Stimulated activated naive B cell treated with anti-CD40 and anti-IgM and Interleukin-4, amounts not matched to agents 10 μg/mL and 1 μg/mL and 100 μg/mL, for 72 hours (primary cell): ENCODE data around the gene SENP7.
"Not testable (repeated sequence)": the region's sequence is repeated elsewhere in the genome, so short reads cannot be mapped to it uniquely, and the experiment has no call there.

Experiments used
- ATAC-seq, 2 donors: fragments of 150-1000 bp; cut with Tn5 transposase; replicated peaks; 2 replicates each; pipeline ENCODE4 v1.10.0; 2021; ENCODE audit warnings: moderate library complexity in 1 of 2
- DNase-seq: peaks from one replicate; pipeline ENCODE4 v3.0.0; 2021
- H3K27ac Mint-ChIP-seq: one replicate; pipeline ENCODE4 v1.8.0; 2022; ENCODE audit warnings: mild to moderate bottlenecking, mixed read lengths
- H3K27me3 Mint-ChIP-seq, 2 donors: one replicate each; pipeline ENCODE4 v1.8.0; 2022; ENCODE audit warnings: mixed read lengths in 2 of 2
- H3K36me3 Mint-ChIP-seq, 2 donors: one replicate each; pipeline ENCODE4 v1.8.0; 2022; ENCODE audit warnings: mixed read lengths in 2 of 2, mild to moderate bottlenecking in 1 of 2
- H3K4me1 Mint-ChIP-seq, 2 donors: one replicate each; pipeline ENCODE4 v1.8.0; 2022; ENCODE audit warnings: mixed read lengths in 2 of 2, mild to moderate bottlenecking in 1 of 2
- H3K4me3 Mint-ChIP-seq, 2 donors: one replicate each; pipeline ENCODE4 v1.8.0; 2022; ENCODE audit warnings: mild to moderate bottlenecking in 2 of 2, mixed read lengths in 2 of 2, moderate library complexity in 1 of 2
- H3K9me3 Mint-ChIP-seq, 2 donors: one replicate each; pipeline ENCODE4 v1.8.0; 2022; ENCODE audit warnings: mixed read lengths in 2 of 2, mild to moderate bottlenecking in 1 of 2

Gene SENP7

GRCh38 chr3:101512646-101513418 is at the start of gene SENP7:
Gene SENP7, minus strand, starts transcription at chr3:101513212. Its CDS starts 82 bp downstream, at chr3:101513130.
- Mint-ChIP-seq H3K4me1 (peaks cover 21% of the 10 kb centered on the region in 2 donors), H3K9me3 (no peaks in the 10 kb centered on the region), H3K27me3 (peaks cover 8% of the 10 kb centered on the region in 2 donors), H3K27ac (peak within 1 kb of the TSS; percentile 96), H3K4me3 (peak within 1 kb of the TSS; percentile 97 to 100), H3K36me3 (peaks cover 6 to 12% of the 10 kb centered on the region in 2 donors)
- DNase-seq (peak; percentile 71), ATAC-seq (peak; percentile 74 to 75)

- DNase-seq (peak; percentile 91), ATAC-seq (peak; percentile 99)
- Mint-ChIP-seq H3K27ac (peak within 1 kb of the TSS; percentile 98), H3K4me1 (peaks cover 16 to 34% of the 10 kb centered on the region in 2 donors), H3K9me3 (no peaks in the 10 kb centered on the region), H3K4me3 (peak within 1 kb of the TSS; percentile 95 to 96), H3K27me3 (peaks cover 0 to 6% of the 10 kb centered on the region in 2 donors), H3K36me3 (peaks cover 8 to 30% of the 10 kb centered on the region in 2 donors)
These were observed 48.8 kb upstream of the SENP7 start, which contains the start of gene TRMT10C for GRCh38 chr3:101561630-101562328. Gene TRMT10C, plus strand, starts transcription at chr3:101561868. Its CDS starts 2,914 bp downstream, at chr3:101564782.

GRCh38 chr3:101556064-101556463 is 43.1 kb upstream of the SENP7 start:
- Mint-ChIP-seq H3K4me1 (peaks cover 2 to 7% of the 10 kb centered on the region in 2 donors), H3K36me3 (no peaks in the 10 kb centered on the region), H3K9me3 (no peaks in the 10 kb centered on the region), H3K27ac (no peak overlapping the region), H3K27me3 (peaks cover 10 to 24% of the 10 kb centered on the region in 2 donors), H3K4me3 (no peak overlapping the region)
- ATAC-seq (no peak), DNase-seq (no peak)

GRCh38 chr3:101553381-101553780 is 40.4 kb upstream of the SENP7 start:
- not testable (repeated sequence) for H3K4me3 Mint-ChIP-seq, H3K9me3 Mint-ChIP-seq, H3K36me3 Mint-ChIP-seq, H3K4me1 Mint-ChIP-seq, ATAC-seq, DNase-seq, H3K27ac Mint-ChIP-seq
- H3K27me3 Mint-ChIP-seq = peaks cover 13 to 20% of the 10 kb centered on the region in 2 donors

GRCh38 chr3:101551359-101552081 is 38.5 kb upstream of the SENP7 start:
- DNase-seq, H3K9me3 Mint-ChIP-seq, ATAC-seq, H3K36me3 Mint-ChIP-seq, H3K4me1 Mint-ChIP-seq, H3K4me3 Mint-ChIP-seq, H3K27ac Mint-ChIP-seq: not testable (repeated sequence)
- peaks cover 13 to 16% of the 10 kb centered on the region in 2 donors for H3K27me3 Mint-ChIP-seq

- Mint-ChIP-seq H3K27ac (no peak overlapping the region), H3K36me3 (no peaks in the 10 kb centered on the region), H3K9me3 (no peaks in the 10 kb centered on the region), H3K4me1 (no peaks in the 10 kb centered on the region), H3K27me3 (peaks cover 7 to 9% of the 10 kb centered on the region in 2 donors), H3K4me3 (no peak overlapping the region)
- no peak for DNase-seq
- ATAC-seq = no peak
These were observed 36.5 kb upstream of the SENP7 start for GRCh38 chr3:101549473-101549872.

GRCh38 chr3:101548527-101549105 is 35.6 kb upstream of the SENP7 start:
- Mint-ChIP-seq H3K4me1 (no peaks in the 10 kb centered on the region), H3K36me3 (no peaks in the 10 kb centered on the region), H3K4me3 (no peak overlapping the region), H3K9me3 (no peaks in the 10 kb centered on the region), H3K27me3 (peaks cover 4 to 5% of the 10 kb centered on the region in 2 donors), H3K27ac (no peak overlapping the region)
- no peak for ATAC-seq
- no peak for DNase-seq

GRCh38 chr3:101544161-101544850 is 31.3 kb upstream of the SENP7 start:
- H3K9me3 Mint-ChIP-seq = no peaks in the 10 kb centered on the region
- H3K4me1 Mint-ChIP-seq = no peaks in the 10 kb centered on the region
- H3K27ac Mint-ChIP-seq = no peak overlapping the region
- DNase-seq = no peak
- peaks cover 5 to 22% of the 10 kb centered on the region in 2 donors for H3K27me3 Mint-ChIP-seq
- ATAC-seq = no peak
- no peaks in the 10 kb centered on the region for H3K36me3 Mint-ChIP-seq
- no peak overlapping the region for H3K4me3 Mint-ChIP-seq

GRCh38 chr3:101542957-101543356 is 29.9 kb upstream of the SENP7 start:
- DNase-seq (no peak), ATAC-seq (no peak)
- Mint-ChIP-seq H3K36me3 (no peaks in the 10 kb centered on the region), H3K27ac (no peak overlapping the region), H3K27me3 (peaks cover 5 to 19% of the 10 kb centered on the region in 2 donors), H3K4me3 (no peak overlapping the region), H3K4me1 (no peaks in the 10 kb centered on the region), H3K9me3 (no peaks in the 10 kb centered on the region)

- H3K9me3 Mint-ChIP-seq, H3K36me3 Mint-ChIP-seq, H3K4me1 Mint-ChIP-seq, H3K27ac Mint-ChIP-seq, H3K4me3 Mint-ChIP-seq, DNase-seq, ATAC-seq: not testable (repeated sequence)
- peaks cover 5 to 19% of the 10 kb centered on the region in 2 donors for H3K27me3 Mint-ChIP-seq
These were observed 23.9 kb upstream of the SENP7 start for GRCh38 chr3:101536955-101537354.

GRCh38 chr3:101536266-101536665 is 23.3 kb upstream of the SENP7 start:
- Mint-ChIP-seq H3K27ac (no peak overlapping the region), H3K9me3 (no peaks in the 10 kb centered on the region), H3K4me1 (peaks cover 0 to 7% of the 10 kb centered on the region in 2 donors), H3K36me3 (no peaks in the 10 kb centered on the region), H3K27me3 (peaks cover 5 to 19% of the 10 kb centered on the region in 2 donors), H3K4me3 (no peak overlapping the region)
- no peak for ATAC-seq
- DNase-seq = no peak

GRCh38 chr3:101535221-101535620 is 22.2 kb upstream of the SENP7 start:
- no peaks in the 10 kb centered on the region for H3K36me3 Mint-ChIP-seq
- H3K27ac Mint-ChIP-seq = no peak overlapping the region
- H3K27me3 Mint-ChIP-seq = peaks cover 5 to 17% of the 10 kb centered on the region in 2 donors
- H3K9me3 Mint-ChIP-seq = no peaks in the 10 kb centered on the region
- no peak for ATAC-seq
- peaks cover 0 to 7% of the 10 kb centered on the region in 2 donors for H3K4me1 Mint-ChIP-seq
- DNase-seq = no peak
- no peak overlapping the region for H3K4me3 Mint-ChIP-seq

GRCh38 chr3:101533603-101533968 is 20.6 kb upstream of the SENP7 start:
- Mint-ChIP-seq H3K27ac (no peak overlapping the region), H3K4me3 (no peak overlapping the region), H3K36me3 (no peaks in the 10 kb centered on the region), H3K4me1 (peaks cover 0 to 7% of the 10 kb centered on the region in 2 donors), H3K27me3 (peaks cover 0 to 11% of the 10 kb centered on the region in 2 donors), H3K9me3 (no peaks in the 10 kb centered on the region)
- DNase-seq (no peak), ATAC-seq (no peak)
